ENCODE results near the gene EXOSC7.

- no peak for TF ChIP-seq RAD21 (conservative IDR thresholded peaks at IDR 0.05)
- TF ChIP-seq CTCF (IDR thresholded peaks at IDR 0.05; ENCODE audit: poor library complexity, severe bottlenecking) = no peak
- no peak for TF ChIP-seq POLR2AphosphoS5 (IDR thresholded peaks at IDR 0.05)
- no peak for TF ChIP-seq TAF1 (IDR thresholded peaks at IDR 0.05; ENCODE audit: low read depth)
- TF ChIP-seq REST (IDR thresholded peaks at IDR 0.05; ENCODE audit: borderline replicate concordance) = no peak
- TF ChIP-seq EZH2 (IDR thresholded peaks at IDR 0.05; ENCODE audit: borderline replicate concordance, insufficient read depth, low read length, poor library complexity, severe bottlenecking) = no peak
- TF ChIP-seq EP300 (conservative IDR thresholded peaks at IDR 0.05; ENCODE audit: poor library complexity, severe bottlenecking) = no peak
- no peak for TF ChIP-seq MXI1 (conservative IDR thresholded peaks at IDR 0.05; ENCODE audit: poor library complexity, severe bottlenecking)
Measured at GRCh38 chr3:44970926-44971490, 5.0 kb upstream of the EXOSC7 start.
